ENCODE results near the gene TMC5. TPM values are rescaled to one million over a fixed set of nuclear protein-coding genes. Genes with fewer than 3 reads are reported as not detected.

The TMC5 gene
- total RNA-seq, 2 donors from 2014 or later, result 0.41 to 0.42 TPM

DNA sequence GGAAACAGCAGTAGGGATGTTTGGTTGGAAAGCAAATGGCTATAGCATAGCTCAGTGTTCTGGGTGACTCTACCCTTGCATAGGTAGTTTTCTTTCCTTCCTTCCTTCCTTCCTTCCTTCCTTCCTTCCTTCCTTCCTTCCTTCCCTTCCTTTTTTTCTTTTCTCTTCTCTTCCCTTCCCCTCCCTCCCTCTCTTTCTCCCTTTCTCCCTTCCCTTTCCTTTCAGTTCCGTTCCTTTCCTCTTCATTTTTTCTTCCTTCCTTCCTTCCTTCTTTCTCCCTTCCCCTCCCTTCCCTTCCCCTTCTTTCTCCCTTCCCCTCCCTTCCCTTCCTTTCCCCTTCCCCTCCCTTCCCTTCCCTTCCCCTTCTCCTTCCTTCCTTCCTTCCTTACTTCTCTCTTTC, 72.9 kb downstream of the TMC5 start:
- intact Hi-C loops (cut with DNase I), result no loop called here
- DNase-seq (no peak), ATAC-seq (no peak)

DNA sequence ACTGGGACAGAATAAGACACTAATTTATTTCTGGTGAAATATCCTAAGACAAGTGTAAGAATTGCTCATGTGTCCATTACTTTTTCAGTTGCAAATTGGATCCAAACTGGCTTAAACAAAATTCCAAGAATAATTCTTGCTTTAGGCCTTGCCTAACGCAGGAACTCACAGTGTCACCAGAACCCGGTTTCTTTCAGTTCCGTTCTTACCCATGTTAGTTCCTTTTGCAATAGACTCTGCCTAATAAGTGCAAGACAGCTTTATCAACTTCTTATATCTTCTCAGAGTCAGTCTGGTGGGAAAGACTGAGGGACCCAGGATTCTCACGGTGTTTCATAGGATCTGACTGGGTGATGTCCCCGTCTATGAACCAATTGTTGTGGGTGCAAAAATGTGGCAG, 79.5 kb downstream of the TMC5 start:
- no peak for ATAC-seq
- intact Hi-C loops (cut with DNase I), result no loop called here
- no peak for DNase-seq

DNA sequence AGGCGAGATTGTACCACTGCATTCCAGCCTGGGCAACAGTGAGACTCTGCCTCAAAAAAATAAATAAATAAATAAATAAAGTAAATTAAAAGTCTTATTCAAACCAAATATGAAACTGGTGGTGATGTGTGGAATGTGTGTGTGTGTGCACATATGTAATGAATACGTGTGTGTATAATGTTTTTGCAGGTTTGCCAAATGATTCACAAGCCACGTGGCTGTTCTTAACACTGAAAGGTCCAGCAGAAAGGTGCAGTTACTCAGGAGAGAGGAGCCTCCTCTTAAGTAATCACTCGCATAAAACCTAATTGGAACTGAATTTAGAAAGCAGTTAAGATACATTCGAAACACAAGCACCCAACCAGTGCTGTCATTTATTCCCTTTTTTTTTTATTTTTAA, 81.3 kb downstream of the TMC5 start:
- ATAC-seq (peak in 1 of 2 donors; percentile 31), DNase-seq (no peak)
- intact Hi-C loops (cut with DNase I), result no loop called here

DNA sequence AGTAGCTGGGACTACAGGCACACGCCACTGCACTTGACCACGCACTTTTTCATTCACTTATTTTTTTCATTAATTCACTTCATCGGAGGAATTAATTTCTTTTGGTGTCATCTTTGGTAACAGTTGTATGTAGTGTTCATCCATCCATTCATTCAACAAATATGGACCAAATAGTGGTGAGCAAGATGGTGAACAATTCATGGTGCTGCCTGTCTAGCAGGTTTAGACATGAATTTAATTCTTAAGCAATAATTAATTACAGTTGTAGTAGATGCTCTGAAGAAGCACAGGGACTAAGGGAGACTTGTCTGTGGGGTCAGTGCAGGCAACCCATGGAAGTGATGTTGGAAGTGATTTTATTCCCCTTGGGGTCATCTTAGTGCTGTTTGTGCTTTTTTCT, 81.8 kb downstream of the TMC5 start:
- ATAC-seq (no peak), DNase-seq (no peak)
- intact Hi-C loops (cut with DNase I), result no loop called here

DNA sequence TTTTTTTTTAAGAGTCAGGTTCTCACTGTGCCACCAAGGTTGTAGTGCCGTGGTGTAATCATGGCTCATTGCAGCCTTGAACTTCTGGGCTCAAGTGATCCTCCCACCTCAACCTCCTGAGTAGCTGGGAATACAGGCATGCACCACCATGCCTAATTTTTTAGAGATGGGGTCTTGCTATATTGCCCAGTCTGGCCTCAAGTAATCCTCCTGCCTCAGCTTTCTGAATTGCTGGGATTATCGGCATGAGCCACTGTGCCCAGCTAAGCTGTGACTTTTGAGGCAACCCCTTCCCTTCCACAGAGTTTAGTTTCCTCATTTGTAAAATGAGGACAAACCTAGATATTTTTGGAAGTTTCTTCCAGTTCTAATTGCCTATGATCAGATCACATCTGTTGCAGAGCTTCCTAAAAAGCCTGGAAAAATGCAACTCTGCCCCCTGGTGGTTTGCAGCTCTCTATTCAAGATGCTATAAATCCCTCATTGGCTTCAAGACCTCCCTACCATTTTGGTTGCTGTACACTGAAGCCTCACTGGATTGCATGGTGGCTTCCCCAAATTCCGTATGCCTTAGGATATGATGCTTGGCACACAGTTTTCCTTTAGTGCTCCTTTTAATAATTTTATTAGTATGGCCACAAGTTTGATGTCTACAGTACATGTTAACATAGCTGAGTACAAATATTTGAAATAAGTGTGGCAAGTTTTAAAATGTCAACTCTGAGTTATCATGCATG, 84.9 kb downstream of the TMC5 start:
- peak; percentile 78 for DNase-seq
- ATAC-seq, result peak; percentile 64 to 77
- intact Hi-C loops (cut with DNase I), result loop anchor here in 1 of 2 donors (5.0 kb wide), 1 partner anchor 415 kb away; no protein-coding TSS in a partner anchor

DNA sequence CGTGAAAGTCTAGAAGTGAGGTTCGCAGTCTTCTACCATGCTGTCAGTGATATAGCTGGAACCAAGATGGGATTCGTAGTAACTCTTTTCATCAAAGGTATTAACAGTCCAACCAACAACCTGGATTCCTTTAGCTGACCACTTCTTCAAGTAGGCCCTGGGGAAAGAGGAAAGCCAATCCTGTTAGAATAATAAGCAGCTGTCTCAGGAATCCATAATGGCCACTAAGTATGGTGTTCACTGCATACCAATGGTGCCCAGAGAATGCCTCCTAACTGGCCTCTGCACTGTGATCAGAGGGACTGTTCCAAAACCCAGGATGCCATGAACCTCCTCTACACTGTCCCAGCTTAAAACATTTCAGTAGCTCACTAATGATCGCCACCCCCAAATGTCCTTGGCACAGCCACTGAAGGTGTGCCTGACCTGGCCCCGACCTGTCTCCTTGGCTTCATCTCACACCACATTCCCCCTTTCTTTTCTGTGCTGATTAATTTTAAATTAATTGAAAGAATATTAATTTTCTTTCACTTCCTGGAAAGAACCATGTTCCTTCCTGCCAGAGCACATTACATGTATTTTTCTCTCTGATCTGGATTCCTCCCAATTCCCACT, 85.9 kb downstream of the TMC5 start:
- DNase-seq (no peak), ATAC-seq (no peak)
- intact Hi-C loops (cut with DNase I), result loop anchor here in 1 of 2 donors (5.0 kb wide), 1 partner anchor 416 kb away; no protein-coding TSS in a partner anchor

DNA sequence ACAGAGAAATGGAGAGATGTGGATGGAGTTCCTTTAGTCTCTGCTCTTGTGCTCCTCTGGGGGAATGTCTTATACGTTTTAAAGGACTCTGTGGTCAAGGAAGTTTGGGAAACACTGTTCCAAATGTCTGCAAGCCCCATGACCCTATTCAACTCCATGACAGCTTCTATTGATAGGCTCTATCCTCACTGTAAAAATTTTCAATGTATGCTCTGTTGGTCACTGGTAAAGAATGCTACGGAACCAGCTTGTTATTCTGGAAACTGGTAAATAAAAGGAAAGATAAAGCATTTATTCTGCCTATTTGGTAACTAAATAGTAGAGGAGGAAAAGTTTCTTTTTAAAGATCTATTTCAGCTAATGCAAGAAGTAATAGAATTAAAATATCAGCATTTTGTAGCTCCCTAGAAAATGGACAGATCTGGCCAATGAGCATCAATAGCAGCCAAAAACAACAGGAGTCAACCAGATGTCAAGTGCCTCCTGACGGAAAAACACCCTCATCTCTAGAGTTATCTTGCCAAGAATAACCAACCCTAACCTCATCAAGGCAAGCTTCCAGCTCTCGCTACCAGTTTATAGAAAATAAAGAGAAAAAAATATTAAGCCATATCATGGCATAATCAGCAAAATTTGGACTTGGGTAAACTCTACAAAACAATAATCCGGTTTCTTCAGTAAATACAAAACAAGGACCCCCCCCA, 88.1 kb downstream of the TMC5 start:
- intact Hi-C loops (cut with DNase I), result no loop called here
- ATAC-seq, result peak; percentile 58 to 88
- peak; percentile 37 for DNase-seq

DNA sequence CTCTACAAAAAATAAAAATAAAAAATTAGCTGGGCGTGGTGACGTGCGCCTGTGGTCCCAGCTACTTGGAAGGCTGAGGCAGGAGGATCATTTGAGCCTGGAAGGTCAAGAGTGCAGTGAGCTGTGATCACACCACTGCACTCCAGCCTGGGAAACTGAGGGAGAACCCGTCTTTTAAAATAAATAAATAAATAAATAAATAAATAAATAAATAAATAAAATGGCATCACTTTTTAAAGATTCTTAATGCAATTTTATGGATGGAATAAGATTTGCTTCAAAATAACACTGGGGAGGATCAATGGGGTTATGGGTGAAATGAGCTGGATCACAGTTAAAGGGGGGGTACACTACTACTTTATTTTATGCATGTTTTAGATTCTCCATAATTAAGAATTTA, 89.3 kb downstream of the TMC5 start:
- DNase-seq (no peak), ATAC-seq (no peak)
- intact Hi-C loops (cut with DNase I), result no loop called here

DNA sequence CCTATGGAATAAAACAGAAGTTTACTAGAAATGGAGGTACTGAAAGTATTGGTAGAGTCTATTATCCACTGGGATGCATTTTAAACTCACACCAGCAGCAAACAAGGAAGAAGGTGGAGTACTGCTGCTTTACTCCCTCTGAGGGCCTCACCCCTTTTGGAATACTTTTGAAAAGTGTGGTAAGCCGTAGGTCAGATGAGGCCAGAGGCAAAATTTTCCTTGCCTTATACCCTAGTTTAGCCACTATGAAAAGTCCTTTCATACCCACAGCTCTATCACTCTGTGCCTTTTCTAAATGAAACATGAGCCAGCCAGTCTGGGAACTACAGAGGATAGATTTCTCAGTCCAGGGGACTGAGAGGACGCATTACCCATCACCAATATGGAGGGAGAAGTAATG, 90.2 kb downstream of the TMC5 start:
- intact Hi-C loops (cut with DNase I), result no loop called here
- peak; percentile 61 to 74 for ATAC-seq
- no peak for DNase-seq

DNA sequence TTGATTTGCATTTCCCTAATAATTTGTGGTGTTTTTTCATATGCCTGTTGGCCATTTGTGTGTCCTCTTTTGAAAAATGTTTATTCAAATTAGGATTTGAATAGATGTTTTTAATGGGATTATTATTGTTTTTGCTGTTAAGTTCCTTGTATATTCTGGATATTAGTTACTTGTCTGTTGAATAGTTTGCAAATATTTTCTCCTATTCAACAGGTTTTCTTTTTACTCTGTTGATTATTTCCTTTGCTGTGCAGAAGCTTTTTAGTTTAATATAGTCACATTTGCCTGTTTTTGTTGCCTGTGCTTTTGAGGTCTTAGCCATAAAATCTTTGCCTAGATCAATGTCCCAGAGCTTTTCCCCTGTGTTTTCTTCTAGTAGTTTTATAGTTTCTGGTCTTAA, 94.6 kb downstream of the TMC5 start:
- no peak for ATAC-seq
- intact Hi-C loops (cut with DNase I), result no loop called here

DNA sequence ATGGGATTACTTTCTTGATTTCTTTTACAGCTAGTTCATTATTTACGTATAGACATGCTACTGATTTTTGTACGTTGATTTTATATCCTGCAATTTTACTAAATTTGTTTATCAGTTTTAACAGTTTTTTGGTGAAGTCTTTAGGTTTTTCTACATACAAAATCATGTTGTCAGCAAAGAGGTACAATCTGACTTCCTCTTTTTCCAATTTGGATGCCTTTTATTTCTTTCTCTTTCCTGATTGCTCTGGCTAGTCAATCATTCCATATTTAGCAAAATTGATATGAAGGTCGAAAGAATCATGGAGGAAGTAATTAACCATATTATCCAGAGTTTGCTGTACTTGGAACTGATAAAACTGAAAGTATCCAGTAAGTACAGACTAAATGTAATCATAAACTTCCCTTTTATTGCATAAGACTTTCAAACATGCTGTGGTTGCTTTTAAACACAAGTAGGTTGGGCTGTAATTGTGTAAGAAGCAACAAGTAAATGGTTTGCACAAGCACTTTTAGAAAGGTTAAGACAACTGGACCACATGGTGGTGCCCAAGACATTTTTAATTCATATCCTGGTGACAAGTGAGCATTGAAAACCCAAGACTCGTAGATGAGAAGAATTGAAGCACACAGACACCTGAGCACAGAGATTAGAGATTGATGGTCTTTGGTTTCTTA, 95.8 kb downstream of the TMC5 start:
- peak in 1 of 2 donors; percentile 63 for ATAC-seq
- intact Hi-C loops (cut with DNase I), result no loop called here
- DNase-seq, result no peak

More for the DNA sequence above, 94.6 kb downstream of the TMC5 start:
- no peak for DNase-seq

DNA sequence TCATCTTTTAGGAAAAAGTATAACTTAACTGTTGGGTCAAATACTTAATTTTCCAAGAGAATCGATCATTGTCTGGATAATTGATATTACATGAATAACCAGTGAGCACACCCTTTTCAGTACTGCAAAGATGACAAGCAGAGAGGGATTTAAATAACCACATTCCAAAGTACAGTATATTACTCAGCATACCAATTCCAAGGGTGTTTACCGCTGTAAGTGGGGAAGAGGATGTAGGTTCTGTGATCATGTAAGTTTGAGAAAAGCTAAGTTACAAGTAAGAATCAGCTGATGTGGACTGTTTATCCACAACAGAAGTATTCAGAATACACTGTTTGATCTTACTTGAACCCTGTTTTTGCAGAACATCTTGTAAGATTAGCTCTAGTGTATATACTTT, 98.1 kb downstream of the TMC5 start:
- DNase-seq (no peak), ATAC-seq (no peak)
- intact Hi-C loops (cut with DNase I), result no loop called here

DNA sequence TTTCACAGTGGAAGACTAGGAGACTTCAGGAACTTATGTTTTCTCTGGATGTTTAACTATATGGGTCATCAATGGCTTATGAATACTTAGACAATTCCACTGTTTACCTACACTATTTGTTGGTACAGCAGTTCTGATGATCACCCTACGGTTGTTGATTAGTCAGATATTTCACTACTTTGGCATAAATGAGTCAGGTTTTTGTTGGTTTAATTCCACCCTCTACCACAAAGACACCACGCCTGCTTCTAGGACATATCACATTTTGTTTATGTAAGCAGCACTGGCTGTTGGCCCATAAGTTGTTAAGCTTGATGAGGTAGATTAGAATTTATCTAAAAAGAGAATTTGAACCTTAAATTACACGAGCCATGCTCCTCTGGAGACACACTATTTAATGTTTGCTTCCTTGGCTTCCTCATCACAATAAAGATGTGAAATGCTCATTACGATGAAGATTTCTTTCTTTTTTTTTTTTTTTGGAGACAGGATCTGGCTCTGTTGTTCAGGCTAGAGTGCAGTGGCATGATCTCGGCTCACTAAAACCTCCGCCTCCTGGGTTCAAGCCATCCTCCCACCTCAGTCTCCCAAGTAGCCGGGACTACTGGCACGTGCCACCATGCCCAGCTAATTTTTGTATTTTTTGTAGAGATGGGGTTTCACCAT, 99.9 kb downstream of the TMC5 start:
- intact Hi-C loops (cut with DNase I), result no loop called here

DNA sequence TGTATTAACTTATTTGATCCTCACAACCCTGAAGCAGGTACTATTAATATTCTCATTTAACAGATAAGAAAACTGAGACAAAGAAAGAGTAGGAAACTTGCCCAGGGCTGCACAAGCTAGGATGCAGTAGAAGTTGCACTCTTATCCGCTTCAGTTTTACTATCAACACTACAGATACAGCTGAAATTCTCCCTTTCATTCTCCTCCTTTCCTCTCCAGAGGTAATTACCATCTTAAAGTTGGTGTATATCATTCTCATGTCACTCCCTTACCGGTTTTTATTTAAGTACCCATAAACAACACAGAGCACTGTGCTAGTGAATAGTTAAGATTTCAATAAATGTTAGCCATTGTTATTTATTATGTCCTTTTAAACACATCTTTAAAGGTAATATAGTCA, 100.7 kb downstream of the TMC5 start:
- DNase-seq (no peak), ATAC-seq (no peak)
- intact Hi-C loops (cut with DNase I), result no loop called here

More for the DNA sequence above, 99.9 kb downstream of the TMC5 start:
- DNase-seq (no peak), ATAC-seq (no peak)

DNA sequence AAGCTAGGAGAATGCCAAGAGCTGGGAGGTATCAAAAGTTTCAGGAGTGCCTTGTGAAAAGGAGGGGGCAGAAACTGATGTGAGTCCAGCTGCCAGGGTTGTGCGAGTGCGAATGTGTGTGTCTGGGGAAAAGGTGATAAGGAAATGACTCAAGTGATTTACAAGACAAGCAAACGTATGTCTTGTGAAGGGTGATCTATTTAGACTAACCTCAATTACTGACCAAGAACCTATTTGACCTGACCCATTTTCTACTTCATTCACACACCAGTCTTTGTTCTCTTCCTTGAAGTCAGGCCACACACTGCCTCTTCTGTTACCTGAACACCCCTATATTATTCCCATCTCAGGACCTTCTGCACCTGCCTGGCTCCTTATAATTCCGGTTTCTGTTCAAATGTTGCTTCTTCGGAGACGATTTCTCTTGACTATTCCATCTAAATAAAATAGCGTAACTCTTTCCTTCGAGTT, 103.2 kb downstream of the TMC5 start:
- intact Hi-C loops (cut with DNase I), result no loop called here
- DNase-seq, result no peak
- ATAC-seq, result no peak

DNA sequence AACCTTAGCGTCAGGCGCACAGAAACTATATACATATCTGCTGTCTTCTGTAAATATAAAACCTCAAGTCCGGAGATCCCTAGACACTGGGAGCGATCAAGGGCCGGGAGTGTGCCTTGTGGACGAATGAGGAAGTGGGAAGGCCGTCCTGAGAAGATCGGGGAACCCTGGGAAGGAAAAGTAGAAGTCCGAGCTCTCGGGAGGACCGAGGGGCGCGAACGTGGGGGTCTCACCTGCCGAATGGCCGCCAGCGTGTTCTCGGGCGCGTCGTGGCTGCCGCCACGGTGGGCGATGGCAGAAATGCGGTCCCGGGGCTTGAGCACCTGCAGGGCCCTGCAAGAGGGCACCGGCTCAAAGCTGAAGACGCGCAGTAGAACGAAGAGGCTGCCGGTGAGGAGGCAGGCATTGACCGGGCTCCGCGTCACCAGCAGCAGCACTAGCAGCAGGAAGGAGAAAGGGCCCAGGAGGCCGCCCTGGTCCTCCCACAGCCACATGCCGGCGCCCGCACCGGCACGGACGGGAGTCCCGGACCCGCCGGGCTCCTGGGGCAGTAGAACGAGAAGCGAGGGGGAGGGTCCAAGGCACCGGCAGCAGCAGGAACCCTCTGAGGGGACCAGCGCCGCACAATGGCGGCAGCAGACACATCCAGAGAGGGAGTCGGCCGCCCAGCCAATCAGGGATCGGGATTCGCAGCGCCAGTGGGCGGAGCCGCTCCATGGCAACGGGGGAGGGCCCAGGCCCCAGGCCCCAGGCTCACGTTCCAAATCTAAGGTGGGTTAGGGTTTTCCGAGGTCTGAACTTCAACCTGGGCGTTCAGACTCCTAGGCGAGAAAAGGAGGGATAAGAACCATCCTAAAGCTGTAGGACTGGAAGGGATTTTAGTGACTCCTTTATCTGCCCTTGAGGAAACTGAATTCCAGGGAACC, 104.1 kb downstream of the TMC5 start, which contains the start of gene GDE1:
TSS of gene GDE1 (minus strand) at position 628 of the 926 bp plus-strand sequence. CDS start at position 494, 134 bp downstream.
- DNase-seq (peak; percentile 97), ATAC-seq (peak; percentile 89 to 91)
- intact Hi-C loops (cut with DNase I), result no loop called here

DNA sequence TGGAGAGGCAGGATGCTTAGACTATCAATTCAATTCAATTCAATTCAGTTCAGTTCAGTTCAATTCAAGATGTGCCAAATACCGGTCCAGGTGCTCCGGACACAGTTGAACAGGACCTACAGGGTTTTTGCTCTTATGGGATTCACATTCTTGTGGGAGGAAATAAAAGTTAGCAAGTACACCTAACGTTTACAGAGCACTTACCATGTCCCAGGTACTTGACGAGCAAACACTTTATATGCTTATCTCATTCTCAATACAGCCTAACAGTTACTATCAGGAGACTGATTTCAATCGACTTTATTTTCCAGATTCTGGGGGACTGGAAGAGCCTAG, 104.7 kb downstream of the TMC5 start:
- ATAC-seq (no peak), DNase-seq (no peak)
- intact Hi-C loops (cut with DNase I), result no loop called here

DNA sequence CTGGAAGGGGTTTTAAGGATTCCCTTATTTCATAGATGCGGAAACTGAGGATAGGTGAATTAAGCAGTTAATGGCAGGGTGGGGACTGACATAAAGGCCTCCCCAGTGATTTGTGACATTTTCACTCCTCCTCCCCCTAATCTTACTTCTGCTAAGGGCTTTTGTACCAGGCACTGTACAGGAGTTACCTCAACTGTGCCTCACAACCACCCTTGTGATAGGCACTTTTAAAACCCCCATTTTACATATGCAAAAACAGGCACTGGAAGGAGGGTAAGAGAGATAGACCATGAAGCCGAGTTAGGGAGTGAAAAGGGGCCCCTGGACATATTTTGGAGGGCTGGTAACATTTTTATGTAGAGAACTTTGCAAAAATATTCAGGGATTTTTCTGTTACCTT, 105.1 kb downstream of the TMC5 start:
- intact Hi-C loops (cut with DNase I), result no loop called here
- ATAC-seq, result no peak
- DNase-seq, result no peak
